ENCODE data around the gene NFASC.

Gene NFASC

GRCh38 chr1:204891860-204892259, 21.2 kb downstream of the NFASC start:
- DNase-seq = no peak

- no peak for DNase-seq
Measured at GRCh38 chr1:204894031-204894430, 23.4 kb downstream of the NFASC start.

- DNase-seq = no peak
Measured at GRCh38 chr1:204894606-204895005, 23.9 kb downstream of the NFASC start.

GRCh38 chr1:204896023-204896422, 25.4 kb downstream of the NFASC start:
- no peak for DNase-seq

DNA sequence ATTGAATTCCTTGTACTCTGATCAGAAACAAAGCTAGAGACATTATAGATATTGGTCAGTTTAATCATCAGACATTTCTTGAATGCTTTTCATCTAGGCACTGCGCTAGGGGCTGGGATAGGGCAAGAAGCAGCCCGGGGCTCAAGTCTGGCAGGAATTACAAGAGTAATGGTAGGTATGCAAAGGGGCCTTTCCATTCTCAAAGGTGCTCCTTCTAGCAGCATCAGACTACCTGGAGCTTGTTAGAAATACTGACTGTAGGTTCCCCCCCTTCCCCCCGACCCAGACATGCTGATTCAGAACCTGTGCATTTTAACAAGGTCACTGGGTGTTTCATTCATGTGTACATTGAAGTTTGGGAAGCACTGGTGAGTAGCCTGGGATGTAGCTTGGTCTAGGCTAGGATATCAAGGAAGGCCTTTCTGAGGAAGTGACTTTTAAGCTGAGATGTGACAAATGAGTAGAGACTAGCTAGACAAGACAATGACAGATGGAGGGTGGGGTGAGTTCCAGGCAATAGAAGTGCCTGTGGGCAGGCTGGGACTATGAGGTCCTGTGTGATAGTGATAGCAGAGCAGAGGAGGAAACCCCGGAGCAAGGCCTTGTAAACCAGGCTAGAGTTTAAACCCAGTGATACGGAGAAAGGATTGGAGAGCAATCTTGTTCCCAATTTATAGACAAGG, 26.3 kb downstream of the NFASC start:
- no peak for DNase-seq

GRCh38 chr1:204900721-204901120, 30.1 kb downstream of the NFASC start:
- DNase-seq = no peak

- no peak for DNase-seq
Measured at GRCh38 chr1:204902671-204903070, 32.0 kb downstream of the NFASC start.

DNA sequence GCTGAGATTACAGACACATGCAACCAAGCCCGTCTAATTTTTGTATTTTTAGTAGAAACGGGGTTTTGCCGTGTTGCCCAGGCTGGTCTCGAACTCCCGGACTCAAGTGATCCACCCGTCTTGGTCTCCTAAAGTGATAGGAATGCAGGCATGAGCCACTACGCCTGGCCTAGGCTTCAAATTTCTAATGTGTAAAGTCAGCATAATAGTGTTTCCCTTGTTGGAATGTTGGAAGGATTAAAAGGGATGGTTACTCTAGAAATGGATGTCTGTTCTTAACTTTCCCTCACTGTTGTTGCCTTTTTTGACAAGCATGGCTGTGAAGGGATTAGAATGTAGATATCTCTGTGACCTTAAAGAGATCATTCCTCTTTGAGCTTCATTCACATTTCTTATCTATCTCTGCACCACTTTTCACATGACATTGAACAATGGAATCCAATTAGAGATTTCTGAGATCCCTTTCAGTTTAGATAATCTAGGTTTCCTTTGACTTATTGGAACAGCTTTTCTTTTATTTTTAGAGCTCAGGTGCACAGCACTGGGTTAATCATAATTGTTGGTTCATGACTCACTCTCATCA, 33.7 kb downstream of the NFASC start:
- no peak for DNase-seq

DNA sequence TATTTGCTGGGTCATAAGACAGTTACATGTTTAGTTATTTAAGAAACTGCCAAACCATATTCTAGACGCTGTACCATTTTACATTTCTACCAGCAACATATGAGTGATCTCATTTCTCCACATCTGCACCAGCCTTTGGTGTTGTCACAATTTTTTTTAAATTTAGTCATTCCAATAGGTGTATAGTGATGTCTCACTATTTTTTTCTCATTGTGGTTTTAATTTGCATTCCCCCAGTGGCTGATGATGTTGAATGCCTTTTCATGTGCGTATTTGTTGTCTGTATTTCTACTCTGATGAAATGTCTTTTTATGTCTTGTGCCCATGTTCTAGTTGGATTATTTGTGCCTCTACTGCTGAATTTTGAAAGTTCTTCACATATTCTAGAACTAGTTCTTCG, 38.4 kb downstream of the NFASC start:
- DNase-seq = no peak

DNA sequence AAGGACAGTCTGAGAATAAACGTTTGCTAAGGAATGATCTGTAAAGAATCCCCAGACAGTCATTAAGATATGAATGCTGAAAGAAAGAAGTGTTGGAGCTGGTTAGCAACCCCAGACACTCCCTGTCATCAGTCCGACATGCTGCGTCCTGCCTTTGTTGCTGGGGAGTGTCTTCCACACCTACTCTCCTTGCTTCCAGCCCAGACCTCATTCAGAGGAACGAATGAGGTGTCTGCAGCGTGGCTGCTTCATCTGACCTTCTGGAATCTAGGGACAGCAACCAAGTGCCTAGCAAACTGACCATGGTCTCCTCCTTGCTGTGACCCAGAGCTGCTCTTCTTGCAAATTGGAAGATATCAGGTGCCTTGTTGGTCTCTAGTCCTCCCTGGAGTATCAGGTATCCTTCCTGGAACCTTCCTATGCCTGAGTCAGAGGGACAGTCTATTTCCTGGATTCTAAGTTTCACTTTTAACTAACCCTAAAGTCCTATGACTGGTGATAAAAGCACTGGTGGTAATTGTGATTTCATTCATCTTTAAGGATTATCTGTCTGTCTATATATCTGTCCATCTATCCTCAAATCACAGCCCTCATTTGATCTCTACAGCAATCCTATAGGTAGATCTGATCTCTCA, 45.3 kb downstream of the NFASC start:
- DNase-seq = no peak

GRCh38 chr1:204917802-204918201, 47.1 kb downstream of the NFASC start:
- DNase-seq = no peak

DNA sequence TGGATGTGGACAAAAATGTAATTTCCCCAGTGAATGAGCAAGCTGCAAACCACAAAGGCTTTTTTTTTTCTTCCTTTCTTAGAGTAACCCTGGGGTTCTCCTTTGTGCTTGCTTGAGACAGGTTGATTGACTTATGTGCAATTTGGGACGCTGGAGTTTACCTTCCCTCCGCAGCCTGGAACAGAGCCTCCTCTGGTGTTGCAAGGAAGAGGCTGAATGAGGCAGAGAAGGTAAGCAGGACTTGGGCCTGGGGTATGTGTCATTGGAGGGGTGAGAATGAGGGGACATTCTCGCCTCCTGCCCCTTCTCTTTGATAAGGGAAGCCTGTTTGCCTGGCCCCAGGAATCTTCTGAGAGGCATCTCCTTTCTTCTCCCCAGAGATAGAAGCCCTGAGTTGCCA, 49.8 kb downstream of the NFASC start:
- DNase-seq = no peak

- DNase-seq = no peak
Measured at GRCh38 chr1:204920967-204921366, 50.3 kb downstream of the NFASC start.

GRCh38 chr1:204921855-204922516, 51.3 kb downstream of the NFASC start:
- DNase-seq = no peak

DNA sequence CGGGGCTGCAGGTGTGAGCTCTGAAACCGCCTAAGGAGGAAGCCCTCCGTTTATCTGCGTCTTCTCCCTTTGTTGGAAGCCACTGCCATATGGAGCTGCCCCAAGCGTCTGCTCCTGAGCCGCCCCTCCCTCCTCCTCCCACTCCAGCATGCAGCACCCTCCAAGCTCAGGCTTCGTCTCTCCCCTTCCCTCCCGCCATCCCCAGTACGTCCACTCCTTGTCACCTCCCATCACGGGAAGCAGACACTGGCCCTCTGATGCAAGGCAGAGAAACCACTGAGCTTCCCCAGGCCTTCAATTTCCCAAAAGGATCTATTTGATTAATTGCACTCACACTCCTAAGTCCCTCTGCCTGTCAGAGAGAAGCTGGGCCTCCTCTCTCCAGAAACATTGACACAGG, 52.5 kb downstream of the NFASC start:
- DNase-seq = no peak

GRCh38 chr1:204923626-204924012, 53.0 kb downstream of the NFASC start:
- DNase-seq = no peak

DNA sequence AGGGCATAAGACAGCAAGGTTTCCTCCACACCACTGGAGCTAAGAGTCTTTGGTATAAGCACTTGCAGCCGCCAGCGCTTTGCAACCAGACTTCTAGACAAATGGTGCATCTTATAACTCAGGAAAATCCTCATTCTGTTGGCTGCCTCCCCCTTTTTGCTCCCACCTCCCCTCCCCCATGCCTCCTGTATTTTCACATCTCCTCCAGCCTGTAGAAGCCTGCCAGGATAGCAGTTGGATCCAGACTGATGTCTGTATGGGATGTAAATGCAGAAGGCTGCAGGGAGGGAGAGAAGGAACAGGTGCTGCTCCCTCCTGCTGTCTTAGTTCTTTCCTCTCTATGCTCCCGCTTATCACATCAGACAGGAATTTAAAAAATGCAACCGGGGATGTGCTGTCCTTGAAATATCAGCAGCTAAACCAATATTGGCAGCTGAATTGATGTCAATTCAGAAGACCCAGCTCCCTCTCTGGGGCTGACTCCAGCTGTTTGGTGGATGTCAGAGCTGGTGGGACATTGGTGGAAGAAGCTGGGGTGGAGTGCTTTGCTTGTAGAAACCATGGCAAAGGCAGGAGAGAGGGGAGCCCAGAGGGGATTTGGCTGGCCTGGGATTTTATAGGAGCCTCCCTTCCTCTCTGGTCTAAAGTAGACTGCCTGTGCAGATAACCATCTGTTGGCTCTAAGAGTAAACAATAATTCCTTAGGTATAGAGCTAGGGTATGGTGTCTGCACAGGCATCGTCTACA, 53.5 kb downstream of the NFASC start:
- DNase-seq = no peak

- DNase-seq = no peak
Measured at GRCh38 chr1:204925701-204926100, 55.0 kb downstream of the NFASC start.

- no peak for DNase-seq
Measured at GRCh38 chr1:204927673-204928641, 57.3 kb downstream of the NFASC start.

DNA sequence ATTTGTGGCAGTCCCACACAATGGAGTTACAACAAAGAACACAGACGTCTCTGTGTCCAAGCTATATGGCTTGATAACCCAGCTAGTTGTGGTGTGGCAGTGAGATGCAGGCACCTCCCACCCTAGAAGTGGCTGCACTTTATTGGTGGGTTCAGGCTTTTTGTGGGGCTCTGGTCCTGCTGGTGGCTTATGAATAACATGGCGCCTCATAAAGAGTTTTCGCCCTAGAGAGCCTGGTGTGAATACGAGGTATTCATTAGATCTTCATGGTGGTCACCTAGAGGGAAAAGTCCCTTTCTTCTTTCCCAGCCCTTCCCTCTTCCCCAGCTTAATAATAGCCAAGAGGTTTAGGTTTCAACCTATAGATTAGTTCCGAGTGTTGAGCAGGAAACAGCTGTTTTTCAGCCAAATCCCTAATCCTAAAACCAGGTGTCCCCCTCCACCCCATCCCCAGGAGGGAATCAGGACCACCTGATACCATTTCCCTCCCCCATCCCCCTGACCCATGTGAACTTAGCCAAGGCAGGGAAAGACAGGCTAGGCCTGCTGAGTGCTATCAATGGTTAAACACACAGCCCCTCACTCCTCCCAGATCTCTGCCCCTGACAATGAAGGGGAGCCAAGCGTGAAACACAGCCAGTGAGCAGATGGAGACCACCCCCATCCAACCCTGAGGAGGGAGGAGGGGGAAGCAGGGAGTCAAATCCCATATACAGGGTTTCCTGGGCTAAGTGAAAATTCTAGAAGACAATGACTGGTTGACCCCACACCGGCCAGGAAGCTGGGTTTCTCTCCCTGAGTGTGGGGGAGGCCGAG, 58.2 kb downstream of the NFASC start:
- DNase-seq = no peak

- no peak for DNase-seq
Measured at GRCh38 chr1:204929487-204930154, 59.0 kb downstream of the NFASC start.

Data from NCI-H1092 treated with DMSO at 0.1 percent for 48 hours (cell line).